ENCODE results near the gene EPB41L2. TPM values are rescaled to one million over a fixed set of nuclear protein-coding genes. Genes with fewer than 3 reads are reported as not detected.

The EPB41L2 gene
- total RNA-seq, 4 donors from 2014 or later: 104 to 317 (median 144) TPM

DNA sequence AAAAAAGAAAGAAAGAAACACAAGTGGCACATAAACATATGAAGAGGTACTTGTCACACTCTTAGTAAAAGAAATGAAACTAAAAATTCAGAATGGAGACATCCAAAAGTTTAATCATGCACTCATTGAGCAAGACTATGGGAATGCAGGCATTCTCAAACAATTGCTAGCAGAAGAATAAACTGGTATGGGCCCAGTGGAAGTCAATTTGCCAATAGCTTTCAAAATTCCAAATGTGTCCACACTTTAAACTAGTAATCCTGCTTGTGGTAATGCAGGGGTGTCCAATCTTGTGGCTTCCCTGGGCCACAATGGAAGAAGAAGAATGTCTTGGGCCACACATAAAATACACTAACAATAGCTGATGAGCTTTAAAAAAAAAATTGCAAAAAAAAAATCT, 97.4 kb downstream of the EPB41L2 start:
- no peak for ATAC-seq (ENCODE audit: low FRiP score)
- TF ChIP-seq, protein P1, sequence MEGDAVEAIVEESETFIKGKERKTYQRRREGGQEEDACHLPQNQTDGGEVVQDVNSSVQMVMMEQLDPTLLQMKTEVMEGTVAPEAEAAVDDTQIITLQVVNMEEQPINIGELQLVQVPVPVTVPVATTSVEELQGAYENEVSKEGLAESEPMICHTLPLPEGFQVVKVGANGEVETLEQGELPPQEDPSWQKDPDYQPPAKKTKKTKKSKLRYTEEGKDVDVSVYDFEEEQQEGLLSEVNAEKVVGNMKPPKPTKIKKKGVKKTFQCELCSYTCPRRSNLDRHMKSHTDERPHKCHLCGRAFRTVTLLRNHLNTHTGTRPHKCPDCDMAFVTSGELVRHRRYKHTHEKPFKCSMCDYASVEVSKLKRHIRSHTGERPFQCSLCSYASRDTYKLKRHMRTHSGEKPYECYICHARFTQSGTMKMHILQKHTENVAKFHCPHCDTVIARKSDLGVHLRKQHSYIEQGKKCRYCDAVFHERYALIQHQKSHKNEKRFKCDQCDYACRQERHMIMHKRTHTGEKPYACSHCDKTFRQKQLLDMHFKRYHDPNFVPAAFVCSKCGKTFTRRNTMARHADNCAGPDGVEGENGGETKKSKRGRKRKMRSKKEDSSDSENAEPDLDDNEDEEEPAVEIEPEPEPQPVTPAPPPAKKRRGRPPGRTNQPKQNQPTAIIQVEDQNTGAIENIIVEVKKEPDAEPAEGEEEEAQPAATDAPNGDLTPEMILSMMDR (IDR thresholded peaks at IDR 0.05): no peak
- no peak for DNase-seq (ENCODE audit: low spot score)

DNA sequence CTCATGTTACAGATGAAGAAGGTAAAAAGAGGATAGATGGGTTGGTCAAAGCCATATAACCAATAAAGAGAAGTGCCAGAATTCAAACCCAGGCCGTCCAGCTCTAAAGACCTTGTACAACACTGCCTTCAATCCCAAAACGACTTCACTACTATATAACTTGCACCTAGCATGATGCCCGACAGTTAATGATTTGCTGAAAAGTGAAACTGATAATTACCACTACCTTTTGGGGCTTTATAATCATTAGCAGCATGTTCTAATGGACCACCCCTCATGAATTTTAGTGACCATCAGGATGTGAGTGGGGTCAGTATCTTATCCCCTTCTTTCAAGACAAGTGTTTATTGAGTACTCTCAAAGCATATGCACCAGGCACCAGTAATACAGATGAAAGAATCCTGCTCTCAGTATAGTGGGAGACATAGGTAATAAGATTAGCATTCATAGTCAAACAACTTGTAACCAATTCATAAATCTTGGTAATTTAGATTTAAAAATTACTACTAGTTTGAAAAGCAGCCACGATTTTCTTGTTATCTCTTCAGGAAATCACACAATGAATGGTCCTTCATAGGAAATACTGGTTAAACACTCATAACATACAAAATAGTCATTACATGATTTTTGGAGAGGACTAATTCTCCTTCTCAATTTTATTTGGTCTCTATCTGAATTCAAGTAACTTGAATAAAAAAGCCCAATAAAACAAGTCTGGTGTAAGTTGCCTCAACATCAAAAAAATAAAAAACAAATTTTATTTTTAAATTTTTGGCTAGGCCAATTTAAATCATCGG, 98.0 kb downstream of the EPB41L2 start:
- DNase-seq (ENCODE audit: low spot score) (no peak), ATAC-seq (ENCODE audit: low FRiP score) (no peak)
- TF ChIP-seq, protein P1 (IDR thresholded peaks at IDR 0.05): no peak

DNA sequence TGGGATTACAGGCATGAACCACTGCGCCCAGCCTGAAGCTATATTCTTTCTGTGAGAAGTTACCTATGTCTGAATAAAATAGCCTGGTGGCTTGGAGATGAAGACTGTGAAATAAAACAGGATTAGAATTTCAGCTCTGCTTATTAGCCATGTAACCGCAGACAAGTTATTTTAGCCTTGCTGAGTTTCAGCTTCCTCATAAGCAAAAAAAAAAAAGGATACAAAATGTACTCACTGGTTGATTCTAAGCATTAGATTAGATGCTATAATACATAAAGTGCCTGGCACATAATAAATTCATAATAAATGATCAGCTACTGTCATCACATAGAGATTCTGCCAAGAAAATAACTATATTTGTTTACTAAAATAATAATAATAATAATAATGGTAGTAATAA, 98.8 kb downstream of the EPB41L2 start:
- no peak for ATAC-seq (ENCODE audit: low FRiP score)
- TF ChIP-seq, protein P1 (IDR thresholded peaks at IDR 0.05): no peak
- DNase-seq (ENCODE audit: low spot score): no peak

DNA sequence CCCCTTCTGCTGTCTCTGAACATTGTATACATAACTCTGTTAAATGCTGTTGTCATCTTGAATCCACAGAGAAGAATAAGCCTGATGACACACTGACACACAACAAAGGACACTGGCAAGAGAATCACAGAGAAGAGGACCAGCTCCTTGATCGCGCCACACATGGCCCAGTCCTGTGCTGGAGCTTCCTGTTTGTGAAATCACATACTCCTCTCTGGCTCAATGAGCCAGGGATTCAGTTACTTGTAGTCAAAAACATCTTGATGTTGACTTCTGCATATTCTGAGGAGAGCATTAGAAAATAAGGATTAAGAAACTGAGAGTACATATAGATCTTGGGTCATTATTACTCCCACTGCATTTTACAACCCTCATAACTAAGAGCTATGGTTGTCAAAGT, 100.1 kb downstream of the EPB41L2 start:
- TF ChIP-seq, protein P1 (IDR thresholded peaks at IDR 0.05): no peak
- no peak for DNase-seq (ENCODE audit: low spot score)
- no peak for ATAC-seq (ENCODE audit: low FRiP score)

DNA sequence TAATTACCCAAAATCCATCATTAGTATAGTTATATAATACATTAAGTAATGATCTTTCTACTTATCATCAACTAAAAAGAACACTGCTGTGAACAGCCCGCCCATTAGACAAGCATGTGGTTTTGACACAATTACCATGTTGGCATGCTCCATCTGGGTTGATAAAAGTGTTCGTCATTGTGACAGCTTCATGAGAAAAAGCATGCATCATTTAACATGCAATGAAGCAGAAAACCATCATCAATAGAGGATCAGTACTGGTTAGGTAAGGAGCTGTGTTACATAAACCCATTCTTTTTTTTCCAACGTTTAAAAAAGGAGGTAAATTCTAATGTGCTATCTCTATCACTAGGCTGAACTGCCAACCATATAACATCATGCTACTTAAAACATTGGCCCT, 101.9 kb downstream of the EPB41L2 start:
- TF ChIP-seq, protein P1 (IDR thresholded peaks at IDR 0.05): no peak
- ATAC-seq (ENCODE audit: low FRiP score) (no peak), DNase-seq (ENCODE audit: low spot score) (no peak)

DNA sequence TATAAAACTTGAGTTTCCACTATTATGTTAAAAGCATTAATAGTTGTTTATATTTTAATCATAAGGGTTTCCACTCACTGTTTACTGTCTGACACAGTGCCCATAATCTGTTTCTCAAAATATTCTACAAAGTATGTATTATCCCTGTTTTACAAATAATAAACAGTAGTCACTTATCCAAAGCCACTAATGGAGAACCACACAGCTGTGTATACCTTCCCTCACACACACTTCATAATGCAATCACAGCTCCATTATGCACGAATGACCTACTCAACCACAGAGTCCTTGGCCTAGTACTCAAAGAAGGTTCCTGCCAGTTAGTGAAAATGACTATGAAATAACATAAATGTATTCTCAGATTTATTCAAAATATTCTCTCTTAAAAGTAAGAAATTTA, 103.1 kb downstream of the EPB41L2 start:
- TF ChIP-seq, protein P1 (IDR thresholded peaks at IDR 0.05): no peak
- DNase-seq (ENCODE audit: low spot score): no peak
- ATAC-seq (ENCODE audit: low FRiP score): no peak

DNA sequence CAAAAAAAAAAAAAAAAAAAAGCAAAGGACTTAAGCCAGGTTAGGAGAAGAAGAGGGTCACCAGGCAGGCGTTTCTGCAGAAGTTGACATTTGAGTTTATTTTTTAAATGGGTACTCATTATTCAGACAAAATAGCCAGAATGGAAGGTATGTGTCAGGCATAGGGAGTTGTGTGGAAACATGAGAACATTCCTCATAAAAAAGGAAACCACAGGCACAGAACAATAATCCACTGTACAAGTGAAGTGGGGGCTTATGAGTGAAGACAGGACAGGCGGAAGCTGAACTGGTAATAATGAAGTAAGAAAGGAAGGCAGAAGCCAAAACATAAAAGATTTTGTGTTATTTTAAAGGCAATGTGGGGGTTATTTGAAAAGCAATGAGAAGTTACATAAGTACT, 104.6 kb downstream of the EPB41L2 start:
- TF ChIP-seq, protein P1 (IDR thresholded peaks at IDR 0.05): no peak
- DNase-seq (ENCODE audit: low spot score): no peak
- ATAC-seq (ENCODE audit: low FRiP score): no peak

Measured in omental fat pad (tissue), 4 donors.